ENCODE measurements around the gene ARL15.

ARL15 gene

DNA sequence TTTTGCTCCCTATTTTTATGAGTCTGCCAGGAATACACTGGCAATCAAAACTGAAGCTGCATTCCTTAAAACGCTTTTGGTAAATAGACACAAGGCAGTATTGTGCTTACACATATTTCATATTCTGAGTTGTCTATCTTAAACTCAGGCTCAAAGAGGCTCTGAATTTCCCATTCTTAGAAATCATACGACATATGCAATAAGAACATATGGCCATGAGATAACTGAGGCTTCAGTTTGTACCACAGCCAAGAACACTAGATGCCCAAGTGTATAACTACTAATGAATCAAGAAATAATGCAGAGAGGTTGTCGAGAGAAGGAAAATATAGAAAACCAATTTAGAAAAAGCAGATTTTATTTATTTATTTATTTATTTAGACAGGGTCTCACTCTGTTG, 392.5 kb downstream of the ARL15 start:
- in situ Hi-C loops (cut with MboI; ENCODE audit: low sequenced_read_pairs, unreplicated experiment) = no loop called here

DNA sequence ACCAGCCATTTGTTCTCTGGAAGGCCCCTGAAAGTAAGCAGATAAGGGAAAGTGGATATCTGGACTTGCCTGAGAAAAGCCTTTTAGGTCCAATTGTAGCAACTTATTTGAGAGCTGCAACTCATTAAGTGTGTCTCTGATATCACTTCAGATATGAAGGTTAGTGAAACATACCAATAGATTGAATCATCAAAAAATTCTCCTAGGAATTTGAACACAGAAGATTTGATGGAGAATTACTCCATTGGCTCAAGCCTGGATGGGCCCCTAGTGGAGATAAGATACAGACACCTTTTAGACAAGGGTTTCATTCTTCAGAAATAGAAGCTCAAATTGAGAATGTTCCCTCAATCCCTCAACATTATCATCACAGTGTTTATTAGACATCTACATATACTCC, 393.3 kb downstream of the ARL15 start:
- DNase-seq (ENCODE audit: low spot score) = no peak
- TF ChIP-seq, protein P1, sequence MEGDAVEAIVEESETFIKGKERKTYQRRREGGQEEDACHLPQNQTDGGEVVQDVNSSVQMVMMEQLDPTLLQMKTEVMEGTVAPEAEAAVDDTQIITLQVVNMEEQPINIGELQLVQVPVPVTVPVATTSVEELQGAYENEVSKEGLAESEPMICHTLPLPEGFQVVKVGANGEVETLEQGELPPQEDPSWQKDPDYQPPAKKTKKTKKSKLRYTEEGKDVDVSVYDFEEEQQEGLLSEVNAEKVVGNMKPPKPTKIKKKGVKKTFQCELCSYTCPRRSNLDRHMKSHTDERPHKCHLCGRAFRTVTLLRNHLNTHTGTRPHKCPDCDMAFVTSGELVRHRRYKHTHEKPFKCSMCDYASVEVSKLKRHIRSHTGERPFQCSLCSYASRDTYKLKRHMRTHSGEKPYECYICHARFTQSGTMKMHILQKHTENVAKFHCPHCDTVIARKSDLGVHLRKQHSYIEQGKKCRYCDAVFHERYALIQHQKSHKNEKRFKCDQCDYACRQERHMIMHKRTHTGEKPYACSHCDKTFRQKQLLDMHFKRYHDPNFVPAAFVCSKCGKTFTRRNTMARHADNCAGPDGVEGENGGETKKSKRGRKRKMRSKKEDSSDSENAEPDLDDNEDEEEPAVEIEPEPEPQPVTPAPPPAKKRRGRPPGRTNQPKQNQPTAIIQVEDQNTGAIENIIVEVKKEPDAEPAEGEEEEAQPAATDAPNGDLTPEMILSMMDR (IDR thresholded peaks at IDR 0.05; ENCODE audit: borderline replicate concordance, control extremely low read depth, extremely low read depth, insufficient read depth, missing control alignments) = no peak
- in situ Hi-C loops (cut with MboI; ENCODE audit: low sequenced_read_pairs, unreplicated experiment) = no loop called here

More for the DNA sequence above, 392.5 kb downstream of the ARL15 start:
- DNase-seq (ENCODE audit: low spot score) = no peak
- TF ChIP-seq, protein P1 (IDR thresholded peaks at IDR 0.05; ENCODE audit: borderline replicate concordance, control extremely low read depth, extremely low read depth, insufficient read depth, missing control alignments) = no peak

DNA sequence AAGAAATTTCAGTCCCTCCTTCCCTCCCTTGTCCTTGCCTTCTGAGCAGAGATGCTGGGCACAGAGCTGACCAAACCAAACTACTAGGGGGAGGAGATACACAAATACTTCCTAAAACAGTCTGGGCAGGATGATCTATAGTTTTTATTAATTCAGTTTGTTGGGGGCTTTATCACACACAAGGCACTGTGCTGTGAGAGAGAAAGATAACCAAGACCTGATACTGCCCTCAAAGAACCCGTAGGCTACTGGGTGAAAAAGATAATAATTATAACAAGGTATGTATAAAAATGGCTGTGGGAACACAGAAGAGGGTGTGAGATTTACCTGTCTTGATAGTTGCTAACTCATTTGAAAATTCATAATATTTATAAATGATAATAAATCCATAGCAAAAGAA, 395.3 kb downstream of the ARL15 start:
- in situ Hi-C loops (cut with MboI; ENCODE audit: low sequenced_read_pairs, unreplicated experiment) = no loop called here
- TF ChIP-seq, protein P1 (IDR thresholded peaks at IDR 0.05; ENCODE audit: borderline replicate concordance, control extremely low read depth, extremely low read depth, insufficient read depth, missing control alignments) = no peak
- no peak for DNase-seq (ENCODE audit: low spot score)

DNA sequence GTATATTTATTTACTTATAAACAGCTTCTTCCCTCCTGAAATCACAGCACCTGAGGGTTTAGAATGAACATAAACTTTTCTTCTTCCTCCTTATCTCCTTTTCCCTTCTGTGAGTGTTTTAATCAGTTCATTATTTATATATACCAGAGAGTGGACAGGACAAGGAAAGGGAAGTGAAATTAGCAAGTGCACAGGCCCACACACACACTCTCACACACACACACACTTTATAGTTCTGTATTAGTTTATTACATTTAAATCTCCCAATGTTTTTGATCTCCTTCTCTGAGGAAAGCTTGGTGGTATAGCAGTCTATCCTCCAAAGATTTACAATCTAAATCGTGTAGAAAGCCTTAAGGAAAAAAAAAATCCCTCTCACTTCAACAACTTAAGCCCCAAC, 396.4 kb downstream of the ARL15 start:
- in situ Hi-C loops (cut with MboI; ENCODE audit: low sequenced_read_pairs, unreplicated experiment) = no loop called here
- DNase-seq (ENCODE audit: low spot score) = no peak
- TF ChIP-seq, protein P1 (IDR thresholded peaks at IDR 0.05; ENCODE audit: borderline replicate concordance, control extremely low read depth, extremely low read depth, insufficient read depth, missing control alignments) = no peak

GRCh38 chr5:53908757-53909156, 401.6 kb downstream of the ARL15 start:
- in situ Hi-C loops (cut with MboI; ENCODE audit: low sequenced_read_pairs, unreplicated experiment) = no loop called here
- TF ChIP-seq, protein P1 (IDR thresholded peaks at IDR 0.05; ENCODE audit: borderline replicate concordance, control extremely low read depth, extremely low read depth, insufficient read depth, missing control alignments) = no peak
- DNase-seq (ENCODE audit: low spot score) = no peak

- in situ Hi-C loops (cut with MboI; ENCODE audit: low sequenced_read_pairs, unreplicated experiment) = no loop called here
- TF ChIP-seq, protein P1 (IDR thresholded peaks at IDR 0.05; ENCODE audit: borderline replicate concordance, control extremely low read depth, extremely low read depth, insufficient read depth, missing control alignments) = no peak
- DNase-seq (ENCODE audit: low spot score) = no peak
These were observed 402.5 kb downstream of the ARL15 start for GRCh38 chr5:53907827-53908226.

- in situ Hi-C loops (cut with MboI; ENCODE audit: low sequenced_read_pairs, unreplicated experiment) = no loop called here
- TF ChIP-seq, protein P1 (IDR thresholded peaks at IDR 0.05; ENCODE audit: borderline replicate concordance, control extremely low read depth, extremely low read depth, insufficient read depth, missing control alignments) = no peak
- DNase-seq (ENCODE audit: low spot score) = no peak
These were observed 403.6 kb downstream of the ARL15 start for GRCh38 chr5:53906736-53907135.

Measured in GM13976 (cell line).